Fibroblast of lung (primary cell): Measurements from ENCODE around the gene AKR1B15.

Source experiments
- EZH2 ChIP-seq: IDR thresholded peaks from 2 replicates; pipeline ENCODE4 v1.5.1; 2012; ENCODE audit warnings: low read length, control low read depth, mild to moderate bottlenecking; ENCODE audit errors: missing control alignments
- TF ChIP-seq, protein P1 (sequence below), 2 donors: IDR thresholded peaks in 1 of 2; conservative IDR thresholded peaks in 1 of 2; 1 replicate in 1 of 2; 2 replicates in 1 of 2; pipeline ENCODE4 v1.5.1; 2011 to 2012; ENCODE audit warnings: low read length in 2 of 2, control low read depth in 1 of 2, inconsistent platforms in 1 of 2, low read depth in 1 of 2, mild to moderate bottlenecking in 1 of 2

DNA sequence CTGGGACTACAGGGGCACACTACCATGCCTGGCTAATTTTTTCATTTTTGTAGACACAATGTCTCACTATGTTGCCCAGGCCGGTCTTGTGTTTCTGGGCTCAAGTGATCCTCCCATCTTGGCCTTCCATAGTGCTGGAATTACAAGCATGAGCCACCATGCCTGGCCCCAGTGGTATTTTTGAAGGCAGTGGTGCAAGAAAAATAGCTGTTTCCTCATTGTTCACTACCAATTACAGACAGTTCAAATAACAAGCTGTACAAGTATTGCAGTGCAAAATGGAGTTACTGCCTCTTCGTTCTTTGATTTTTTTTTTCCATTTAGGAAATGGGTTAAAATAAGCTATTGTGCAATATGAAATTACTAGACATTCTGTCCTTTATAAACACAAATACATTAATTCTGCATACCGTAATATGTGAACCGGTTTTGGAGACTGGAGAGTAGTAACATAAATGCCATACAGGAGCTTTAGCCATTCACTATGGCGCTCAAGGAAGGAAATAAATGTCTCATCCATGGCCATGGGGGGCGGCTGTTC is 62.8 kb downstream of the AKR1B15 start:
- TF ChIP-seq, protein P1, sequence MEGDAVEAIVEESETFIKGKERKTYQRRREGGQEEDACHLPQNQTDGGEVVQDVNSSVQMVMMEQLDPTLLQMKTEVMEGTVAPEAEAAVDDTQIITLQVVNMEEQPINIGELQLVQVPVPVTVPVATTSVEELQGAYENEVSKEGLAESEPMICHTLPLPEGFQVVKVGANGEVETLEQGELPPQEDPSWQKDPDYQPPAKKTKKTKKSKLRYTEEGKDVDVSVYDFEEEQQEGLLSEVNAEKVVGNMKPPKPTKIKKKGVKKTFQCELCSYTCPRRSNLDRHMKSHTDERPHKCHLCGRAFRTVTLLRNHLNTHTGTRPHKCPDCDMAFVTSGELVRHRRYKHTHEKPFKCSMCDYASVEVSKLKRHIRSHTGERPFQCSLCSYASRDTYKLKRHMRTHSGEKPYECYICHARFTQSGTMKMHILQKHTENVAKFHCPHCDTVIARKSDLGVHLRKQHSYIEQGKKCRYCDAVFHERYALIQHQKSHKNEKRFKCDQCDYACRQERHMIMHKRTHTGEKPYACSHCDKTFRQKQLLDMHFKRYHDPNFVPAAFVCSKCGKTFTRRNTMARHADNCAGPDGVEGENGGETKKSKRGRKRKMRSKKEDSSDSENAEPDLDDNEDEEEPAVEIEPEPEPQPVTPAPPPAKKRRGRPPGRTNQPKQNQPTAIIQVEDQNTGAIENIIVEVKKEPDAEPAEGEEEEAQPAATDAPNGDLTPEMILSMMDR (conservative IDR thresholded peaks at IDR 0.05 in 1 of 2, IDR thresholded peaks at IDR 0.05 in 1 of 2; ENCODE audit: low read depth in 1 of 2, low read length in 2 of 2): no peak
- no peak for TF ChIP-seq EZH2
